ENCODE results near the gene SEC31A.

SEC31A gene

GRCh38 chr4:82797040-82797404, 93.9 kb downstream of the SEC31A start:
- H3K4me3 Mint-ChIP-seq = peak overlapping the region; percentile 79
- H3K9me3 Mint-ChIP-seq = no peaks in the 10 kb centered on the region
- H3K4me1 Mint-ChIP-seq = peaks cover 25% of the 10 kb centered on the region
- no peaks in the 10 kb centered on the region for H3K36me3 Mint-ChIP-seq
- ATAC-seq (no peak), DNase-seq (ENCODE audit: low spot score in 2 of 2) (no peak)
- no peak overlapping the region for H3K27ac Mint-ChIP-seq

GRCh38 chr4:82792912-82793649, 97.9 kb downstream of the SEC31A start:
- ATAC-seq (no peak), DNase-seq (ENCODE audit: low spot score in 2 of 2) (no peak)
- Mint-ChIP-seq H3K4me3 (no peak overlapping the region), H3K36me3 (no peaks in the 10 kb centered on the region), H3K4me1 (peaks cover 20% of the 10 kb centered on the region), H3K9me3 (no peaks in the 10 kb centered on the region), H3K27ac (no peak overlapping the region)

DNA sequence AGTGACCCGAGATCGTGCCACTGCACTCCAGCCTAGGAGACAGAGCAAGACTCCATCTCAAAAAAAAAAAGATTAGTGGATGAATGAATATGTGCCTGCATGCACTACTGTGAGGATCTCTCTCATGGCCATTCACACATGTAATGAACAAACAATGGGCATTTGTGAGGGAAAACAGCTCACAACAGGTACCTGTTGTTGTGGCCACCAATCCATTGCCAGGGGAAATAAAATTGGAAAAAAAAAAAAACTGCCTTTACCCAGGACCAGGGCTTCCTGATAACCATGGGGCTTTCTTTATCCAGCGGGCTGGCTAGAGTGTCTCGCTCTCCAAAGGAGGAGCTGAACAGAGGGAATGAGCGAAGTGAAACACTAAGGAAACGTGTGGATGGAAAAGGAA, 99.8 kb downstream of the SEC31A start:
- Mint-ChIP-seq H3K4me3 (no peak overlapping the region), H3K36me3 (no peaks in the 10 kb centered on the region), H3K27ac (no peak overlapping the region), H3K4me1 (peaks cover 5% of the 10 kb centered on the region), H3K9me3 (no peaks in the 10 kb centered on the region)
- DNase-seq (ENCODE audit: low spot score in 2 of 2) (no peak), ATAC-seq (no peak)

DNA sequence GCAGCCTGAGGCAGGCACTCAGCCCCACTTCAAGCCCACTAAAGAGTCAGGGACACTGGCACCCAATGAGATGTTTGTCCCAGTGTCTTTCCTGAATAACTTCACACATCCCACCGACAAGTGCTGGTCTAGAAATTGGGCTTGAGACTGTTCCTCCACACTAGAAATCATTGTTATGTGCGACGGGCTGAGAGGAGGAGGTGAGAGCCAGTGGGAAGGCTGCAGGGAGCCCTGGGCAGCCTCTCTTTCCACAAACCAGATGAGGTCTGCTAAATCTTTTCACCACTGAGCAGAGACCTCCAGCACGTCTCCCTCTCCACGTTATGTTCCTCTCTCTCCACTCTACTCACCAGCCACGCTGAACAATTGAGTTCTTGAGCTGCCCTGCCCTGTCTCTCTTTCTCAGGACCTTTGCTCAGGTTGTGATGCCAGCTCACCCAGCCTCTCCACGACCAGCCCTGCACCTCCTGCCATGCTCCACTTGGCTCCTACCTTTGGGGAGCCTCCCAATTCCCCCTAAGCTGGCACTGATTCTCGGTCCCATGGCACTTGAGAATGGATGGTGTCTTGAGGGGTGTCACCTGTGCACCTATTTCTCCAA, 100.8 kb downstream of the SEC31A start:
- Mint-ChIP-seq H3K9me3 (no peaks in the 10 kb centered on the region), H3K4me1 (peaks cover 5% of the 10 kb centered on the region), H3K27ac (no peak overlapping the region), H3K4me3 (no peak overlapping the region), H3K36me3 (no peaks in the 10 kb centered on the region)
- ATAC-seq (no peak), DNase-seq (ENCODE audit: low spot score in 2 of 2) (no peak)

- ATAC-seq = no peak
- peaks cover 5% of the 10 kb centered on the region for H3K4me1 Mint-ChIP-seq
- no peak overlapping the region for H3K27ac Mint-ChIP-seq
- DNase-seq (ENCODE audit: low spot score in 2 of 2) = no peak
- no peak overlapping the region for H3K4me3 Mint-ChIP-seq
- H3K36me3 Mint-ChIP-seq = no peaks in the 10 kb centered on the region
- H3K9me3 Mint-ChIP-seq = no peaks in the 10 kb centered on the region
Measured at GRCh38 chr4:82789025-82789776, 101.8 kb downstream of the SEC31A start.

- Mint-ChIP-seq H3K9me3 (no peaks in the 10 kb centered on the region), H3K36me3 (no peaks in the 10 kb centered on the region), H3K27ac (no peak overlapping the region), H3K4me3 (no peak overlapping the region), H3K4me1 (no peaks in the 10 kb centered on the region)
- ATAC-seq = no peak
- no peak for DNase-seq (ENCODE audit: low spot score in 2 of 2)
Measured at GRCh38 chr4:82787342-82787741, 103.6 kb downstream of the SEC31A start.

DNA sequence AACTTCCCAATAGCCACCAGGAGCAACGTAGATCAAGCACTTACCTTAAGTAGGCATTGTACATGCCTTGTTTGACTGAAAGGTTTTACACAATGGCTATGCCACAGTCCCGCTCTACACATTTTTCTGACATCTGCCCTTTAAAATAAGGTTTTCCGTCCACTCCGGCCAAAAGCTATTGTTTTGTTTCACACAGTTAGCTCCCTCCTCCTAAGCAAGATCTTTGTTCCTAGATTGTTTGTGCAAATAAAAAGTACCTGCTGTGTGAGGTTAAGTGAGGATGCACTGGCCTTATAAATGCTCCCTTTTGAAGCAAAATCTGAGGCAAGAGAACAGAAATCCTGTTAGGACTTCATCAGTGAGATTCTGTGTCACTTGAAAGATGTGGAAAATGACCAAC, 104.1 kb downstream of the SEC31A start:
- Mint-ChIP-seq H3K9me3 (no peaks in the 10 kb centered on the region), H3K4me1 (no peaks in the 10 kb centered on the region), H3K4me3 (no peak overlapping the region), H3K36me3 (no peaks in the 10 kb centered on the region), H3K27ac (no peak overlapping the region)
- DNase-seq (ENCODE audit: low spot score in 2 of 2) = no peak
- no peak for ATAC-seq

- DNase-seq (ENCODE audit: low spot score in 2 of 2) (no peak), ATAC-seq (no peak)
- H3K4me3 Mint-ChIP-seq = no peak overlapping the region
- H3K36me3 Mint-ChIP-seq = no peaks in the 10 kb centered on the region
- no peaks in the 10 kb centered on the region for H3K9me3 Mint-ChIP-seq
- H3K27ac Mint-ChIP-seq = no peak overlapping the region
- H3K4me1 Mint-ChIP-seq = no peaks in the 10 kb centered on the region
Measured at GRCh38 chr4:82785611-82786400, 105.1 kb downstream of the SEC31A start.

DNA sequence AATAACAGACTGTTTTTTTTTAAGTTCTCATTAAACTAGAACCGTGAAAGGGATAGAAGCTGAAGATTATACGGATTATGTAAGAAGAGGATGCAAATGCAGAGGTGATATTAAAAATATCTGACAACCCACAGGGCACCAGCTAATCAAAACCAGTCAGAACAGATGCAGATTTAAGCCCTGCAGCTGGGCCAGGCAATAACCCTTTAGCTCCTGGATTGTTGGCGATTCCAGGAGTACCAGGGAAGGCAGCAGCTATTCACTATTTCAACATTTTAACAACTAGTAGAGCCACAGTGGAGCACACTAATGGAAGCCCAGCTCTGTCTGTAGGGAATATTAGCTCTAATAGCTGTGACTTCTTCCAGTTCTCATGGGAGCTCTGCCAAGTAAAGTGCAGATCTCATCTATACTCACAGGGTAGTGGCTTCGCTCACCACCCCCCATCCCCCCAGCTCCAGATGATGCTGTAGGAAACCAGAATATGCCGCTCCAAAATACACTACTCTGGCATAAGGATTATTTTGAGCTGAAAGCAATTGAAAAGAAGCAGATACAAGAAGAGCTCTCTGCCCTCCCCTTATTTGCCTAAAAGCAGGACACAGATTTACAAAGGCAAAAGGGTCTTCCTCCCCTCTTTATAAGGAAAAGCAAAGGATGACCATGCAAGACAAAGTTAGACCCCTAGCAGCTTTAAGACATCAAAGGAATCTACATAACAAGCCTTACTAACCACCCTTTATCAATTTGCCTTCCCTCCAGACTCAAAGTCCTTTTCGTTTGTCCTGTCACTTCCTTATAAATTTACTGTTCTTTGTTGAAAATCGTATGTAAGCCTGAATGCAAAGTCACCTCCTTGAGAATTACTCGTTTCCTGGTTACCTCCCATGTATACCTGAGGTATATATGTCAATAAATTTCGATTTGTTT, 106.0 kb downstream of the SEC31A start:
- H3K4me3 Mint-ChIP-seq = no peak overlapping the region
- H3K27ac Mint-ChIP-seq = no peak overlapping the region
- no peaks in the 10 kb centered on the region for H3K36me3 Mint-ChIP-seq
- DNase-seq (ENCODE audit: low spot score in 2 of 2) (no peak), ATAC-seq (no peak)
- H3K4me1 Mint-ChIP-seq = no peaks in the 10 kb centered on the region
- no peaks in the 10 kb centered on the region for H3K9me3 Mint-ChIP-seq

GRCh38 chr4:82782626-82783345, 108.2 kb downstream of the SEC31A start:
- no peak overlapping the region for H3K4me3 Mint-ChIP-seq
- ATAC-seq (no peak), DNase-seq (ENCODE audit: low spot score in 2 of 2) (no peak)
- no peaks in the 10 kb centered on the region for H3K9me3 Mint-ChIP-seq
- no peaks in the 10 kb centered on the region for H3K4me1 Mint-ChIP-seq
- H3K36me3 Mint-ChIP-seq = no peaks in the 10 kb centered on the region
- H3K27ac Mint-ChIP-seq = no peak overlapping the region

- no peaks in the 10 kb centered on the region for H3K9me3 Mint-ChIP-seq
- DNase-seq (ENCODE audit: low spot score in 2 of 2) (no peak), ATAC-seq (no peak)
- no peaks in the 10 kb centered on the region for H3K36me3 Mint-ChIP-seq
- H3K4me1 Mint-ChIP-seq = no peaks in the 10 kb centered on the region
- no peak overlapping the region for H3K4me3 Mint-ChIP-seq
- no peak overlapping the region for H3K27ac Mint-ChIP-seq
Measured at GRCh38 chr4:82780752-82781231, 110.2 kb downstream of the SEC31A start.

- no peak for ATAC-seq
- Mint-ChIP-seq H3K4me1 (no peaks in the 10 kb centered on the region), H3K36me3 (no peaks in the 10 kb centered on the region), H3K27ac (no peak overlapping the region), H3K9me3 (no peaks in the 10 kb centered on the region), H3K4me3 (no peak overlapping the region)
- DNase-seq (ENCODE audit: low spot score in 2 of 2) = no peak
Measured at GRCh38 chr4:82780170-82780751, 110.7 kb downstream of the SEC31A start.

- ATAC-seq = no peak
- H3K4me1 Mint-ChIP-seq = no peaks in the 10 kb centered on the region
- no peak overlapping the region for H3K4me3 Mint-ChIP-seq
- no peaks in the 10 kb centered on the region for H3K9me3 Mint-ChIP-seq
- no peak for DNase-seq (ENCODE audit: low spot score in 2 of 2)
- no peak overlapping the region for H3K27ac Mint-ChIP-seq
- H3K36me3 Mint-ChIP-seq = no peaks in the 10 kb centered on the region
Measured at GRCh38 chr4:82779032-82779431, 111.9 kb downstream of the SEC31A start.
